ENCODE data around the gene SLCO1C1.
"Not testable (repeated sequence)": the region's sequence is repeated elsewhere in the genome, so short reads cannot be mapped to it uniquely, and the experiment has no call there.

SLCO1C1 gene

GRCh38 chr12:20695232-20695631 lies at the start of gene SLCO1C1:
TSS of gene SLCO1C1 (plus strand) at chr12:20695332. CDS start at chr12:20699577, 4,245 bp downstream.
- no peak for FAIRE-seq

GRCh38 chr12:20646239-20646827 lies 48.8 kb upstream of the SLCO1C1 start:
- no peak for FAIRE-seq

- FAIRE-seq: no peak
These were observed 41.3 kb upstream of the SLCO1C1 start for GRCh38 chr12:20653871-20654270.

- FAIRE-seq: no peak
These were observed 38.5 kb upstream of the SLCO1C1 start for GRCh38 chr12:20656600-20656999.

GRCh38 chr12:20657496-20657895 lies 37.6 kb upstream of the SLCO1C1 start:
- no peak for FAIRE-seq

- FAIRE-seq: no peak
These were observed 13.8 kb upstream of the SLCO1C1 start for GRCh38 chr12:20681334-20681733.

GRCh38 chr12:20696181-20696905 lies 1.2 kb downstream of the SLCO1C1 start:
- FAIRE-seq: no peak

- no peak for FAIRE-seq
These were observed 6.0 kb downstream of the SLCO1C1 start for GRCh38 chr12:20701106-20701505.

- FAIRE-seq: no peak
These were observed 9.7 kb downstream of the SLCO1C1 start for GRCh38 chr12:20704860-20705259.

GRCh38 chr12:20711846-20712245 lies 16.7 kb downstream of the SLCO1C1 start:
- no peak for FAIRE-seq

GRCh38 chr12:20716037-20716436 lies 20.9 kb downstream of the SLCO1C1 start:
- FAIRE-seq: no peak

- no peak for FAIRE-seq
These were observed 21.9 kb downstream of the SLCO1C1 start for GRCh38 chr12:20716985-20717384.

GRCh38 chr12:20718294-20718693 lies 23.2 kb downstream of the SLCO1C1 start:
- FAIRE-seq: no peak

- FAIRE-seq: no peak
These were observed 27.0 kb downstream of the SLCO1C1 start for GRCh38 chr12:20722142-20722541.

GRCh38 chr12:20731274-20731673 lies 36.1 kb downstream of the SLCO1C1 start:
- no peak for FAIRE-seq

- no peak for FAIRE-seq
These were observed 45.8 kb downstream of the SLCO1C1 start for GRCh38 chr12:20740972-20741371.

GRCh38 chr12:20748198-20748597 lies 53.1 kb downstream of the SLCO1C1 start:
- FAIRE-seq: no peak

- FAIRE-seq: no peak
These were observed 55.9 kb downstream of the SLCO1C1 start for GRCh38 chr12:20751046-20751445.

- FAIRE-seq: no peak
These were observed 82.3 kb downstream of the SLCO1C1 start for GRCh38 chr12:20777420-20777819.

- no peak for FAIRE-seq
These were observed 83.8 kb downstream of the SLCO1C1 start for GRCh38 chr12:20778969-20779368.

GRCh38 chr12:20779971-20780370 lies 84.8 kb downstream of the SLCO1C1 start:
- not testable (repeated sequence) for FAIRE-seq

- FAIRE-seq: not testable (repeated sequence)
These were observed 88.7 kb downstream of the SLCO1C1 start for GRCh38 chr12:20783796-20784357.

GRCh38 chr12:20792971-20793370 lies 97.8 kb downstream of the SLCO1C1 start:
- no peak for FAIRE-seq

- no peak for FAIRE-seq
These were observed 103.4 kb downstream of the SLCO1C1 start for GRCh38 chr12:20798554-20798953.

Data from TTC549 (cell line).